Activated CD4-positive, alpha-beta T cell treated with anti-CD3 and anti-CD28 coated beads for 36 hours (primary cell): ENCODE data around the gene PCNX2. TPM values are rescaled to one million over a fixed set of nuclear protein-coding genes. Genes with fewer than 3 reads are reported as not detected.

ENCODE experiments used
- ATAC-seq: fragments of 200-7000 bp; cut with Tn5 transposase; one replicate; pipeline ENCODE4 v1.10.0; 2021; ENCODE audit warnings: mild to moderate bottlenecking, moderate library complexity
- CTCF ChIA-PET: fragments of 350-600 bp; sonication (Branson Sonifier 250); formaldehyde crosslinking; loops from one replicate; lab custom pipeline; 2021; ENCODE audit warnings: antibody characterized with exemption; lab: Charles Lee
- POLR2A ChIA-PET: fragments of 350-600 bp; sonication (Branson Sonifier 250); formaldehyde crosslinking; loops from one replicate; lab custom pipeline; 2021; ENCODE audit warnings: antibody characterized with exemption, inconsistent platforms; lab: Charles Lee
- DNase-seq: peaks from one replicate; pipeline ENCODE4 v3.0.0-alpha.2; 2020
- H3K27ac Mint-ChIP-seq: one replicate; pipeline ENCODE4 v1.8.0; 2021; ENCODE audit warnings: mixed read lengths
- H3K27me3 Mint-ChIP-seq: one replicate; pipeline ENCODE4 v1.8.0; 2021; ENCODE audit warnings: mixed read lengths
- H3K36me3 Mint-ChIP-seq: one replicate; pipeline ENCODE4 v1.8.0; 2021; ENCODE audit warnings: low read depth, mixed read lengths
- H3K4me1 Mint-ChIP-seq: one replicate; pipeline ENCODE4 v1.8.0; 2021; ENCODE audit warnings: mixed read lengths
- H3K4me3 Mint-ChIP-seq: one replicate; pipeline ENCODE4 v1.8.0; 2021; ENCODE audit warnings: mild to moderate bottlenecking, moderate library complexity, mixed read lengths
- H3K9me3 Mint-ChIP-seq: one replicate; pipeline ENCODE4 v1.8.0; 2021; ENCODE audit warnings: low read depth, mixed read lengths
- intact Hi-C, 2 experiments: fragments of 100-400 bp; cut with DNase I in 1 of 2; cut with micrococcal nuclease in 1 of 2; formaldehyde crosslinking; loops; one replicate each; pipeline versions ENCODE4 v1.14.2 to v1.15.1; 2022 to 2024; cut with DNase I, micrococcal nuclease
- total RNA-seq, 2 experiments: library from RNA; stranded (reverse); gene quantifications; one replicate each; pipeline ENCODE4 v1.2.3, GENCODE V29; 2021

The PCNX2 gene
- total RNA-seq, 2 experiments from 2014 or later, result 14.7 to 18.1 TPM

GRCh38 chr1:233042834-233043233 is 252.7 kb downstream of the PCNX2 start:
- H3K27ac Mint-ChIP-seq, result no peak overlapping the region

GRCh38 chr1:233040494-233040893 is 255.0 kb downstream of the PCNX2 start:
- no peaks in the 10 kb centered on the region for H3K9me3 Mint-ChIP-seq
- intact Hi-C loops, result no loop called here
- no peak overlapping the region for H3K27ac Mint-ChIP-seq
- POLR2A ChIA-PET, result no interaction called here
- no peak overlapping the region for H3K4me3 Mint-ChIP-seq
- no peaks in the 10 kb centered on the region for H3K4me1 Mint-ChIP-seq
- H3K27me3 Mint-ChIP-seq, result no peaks in the 10 kb centered on the region
- CTCF ChIA-PET, result no interaction called here
- ATAC-seq (no peak), DNase-seq (no peak)
- H3K36me3 Mint-ChIP-seq, result peaks cover 15% of the 10 kb centered on the region

More at GRCh38 chr1:233042834-233043233, 252.7 kb downstream of the PCNX2 start:
- ATAC-seq, result no peak
- DNase-seq, result no peak
- H3K27me3 Mint-ChIP-seq, result no peaks in the 10 kb centered on the region
- H3K4me1 Mint-ChIP-seq, result no peaks in the 10 kb centered on the region
- intact Hi-C loops, result no loop called here
- CTCF ChIA-PET, result no interaction called here
- POLR2A ChIA-PET, result no interaction called here
- H3K36me3 Mint-ChIP-seq, result peaks cover 16% of the 10 kb centered on the region
- no peaks in the 10 kb centered on the region for H3K9me3 Mint-ChIP-seq
- no peak overlapping the region for H3K4me3 Mint-ChIP-seq

GRCh38 chr1:233038581-233038980 is 256.9 kb downstream of the PCNX2 start:
- peaks cover 18% of the 10 kb centered on the region for H3K36me3 Mint-ChIP-seq
- H3K27me3 Mint-ChIP-seq, result no peaks in the 10 kb centered on the region
- CTCF ChIA-PET, result interaction anchor here (0.7 kb wide), 1 partner anchor 520 kb away, joined by 3 read pairs; no protein-coding TSS in a partner anchor
- POLR2A ChIA-PET, result no interaction called here
- no peak overlapping the region for H3K4me3 Mint-ChIP-seq
- DNase-seq, result no peak
- intact Hi-C loops, result no loop called here
- H3K9me3 Mint-ChIP-seq, result peaks cover 5% of the 10 kb centered on the region
- H3K27ac Mint-ChIP-seq, result no peak overlapping the region
- no peak for ATAC-seq
- H3K4me1 Mint-ChIP-seq, result no peaks in the 10 kb centered on the region

- ChIA-PET CTCF (no interaction called here), POLR2A (no interaction called here)
- Mint-ChIP-seq H3K27ac (no peak overlapping the region), H3K9me3 (peaks cover 5% of the 10 kb centered on the region), H3K4me1 (no peaks in the 10 kb centered on the region), H3K27me3 (no peaks in the 10 kb centered on the region), H3K4me3 (no peak overlapping the region), H3K36me3 (peaks cover 18% of the 10 kb centered on the region)
- ATAC-seq, result no peak
- no peak for DNase-seq
- intact Hi-C loops, result no loop called here
These were observed 257.7 kb downstream of the PCNX2 start for GRCh38 chr1:233037843-233038242.

GRCh38 chr1:233034836-233035235 is 260.7 kb downstream of the PCNX2 start:
- ATAC-seq (no peak), DNase-seq (no peak)
- Mint-ChIP-seq H3K9me3 (peaks cover 5% of the 10 kb centered on the region), H3K4me3 (no peak overlapping the region), H3K36me3 (peaks cover 11% of the 10 kb centered on the region), H3K27me3 (no peaks in the 10 kb centered on the region), H3K4me1 (no peaks in the 10 kb centered on the region), H3K27ac (no peak overlapping the region)
- intact Hi-C loops, result no loop called here
- ChIA-PET CTCF (no interaction called here), POLR2A (no interaction called here)

GRCh38 chr1:233033361-233033760 is 262.2 kb downstream of the PCNX2 start:
- H3K4me3 Mint-ChIP-seq, result no peak overlapping the region
- ATAC-seq (no peak), DNase-seq (no peak)
- POLR2A ChIA-PET, result no interaction called here
- no peak overlapping the region for H3K27ac Mint-ChIP-seq
- no peaks in the 10 kb centered on the region for H3K4me1 Mint-ChIP-seq
- intact Hi-C loops, result no loop called here
- peaks cover 11% of the 10 kb centered on the region for H3K36me3 Mint-ChIP-seq
- H3K27me3 Mint-ChIP-seq, result no peaks in the 10 kb centered on the region
- peaks cover 5% of the 10 kb centered on the region for H3K9me3 Mint-ChIP-seq
- CTCF ChIA-PET, result no interaction called here

- ATAC-seq, result no peak
- DNase-seq, result peak; percentile 5
- Mint-ChIP-seq H3K27me3 (no peaks in the 10 kb centered on the region), H3K9me3 (peaks cover 5% of the 10 kb centered on the region), H3K36me3 (peaks cover 11% of the 10 kb centered on the region), H3K4me1 (no peaks in the 10 kb centered on the region), H3K4me3 (no peak overlapping the region), H3K27ac (no peak overlapping the region)
- ChIA-PET POLR2A (no interaction called here), CTCF (no interaction called here)
- intact Hi-C loops, result no loop called here
These were observed 262.6 kb downstream of the PCNX2 start for GRCh38 chr1:233032916-233033315.

GRCh38 chr1:233031521-233031920 is 264.0 kb downstream of the PCNX2 start:
- no peak for DNase-seq
- intact Hi-C loops, result no loop called here
- no peaks in the 10 kb centered on the region for H3K4me1 Mint-ChIP-seq
- no peaks in the 10 kb centered on the region for H3K27me3 Mint-ChIP-seq
- peaks cover 10% of the 10 kb centered on the region for H3K36me3 Mint-ChIP-seq
- H3K27ac Mint-ChIP-seq, result no peak overlapping the region
- no peak for ATAC-seq
- ChIA-PET POLR2A (no interaction called here), CTCF (no interaction called here)
- H3K9me3 Mint-ChIP-seq, result peaks cover 5% of the 10 kb centered on the region
- no peak overlapping the region for H3K4me3 Mint-ChIP-seq

GRCh38 chr1:233027046-233027445 is 268.5 kb downstream of the PCNX2 start:
- ChIA-PET POLR2A (no interaction called here), CTCF (no interaction called here)
- Mint-ChIP-seq H3K4me1 (no peaks in the 10 kb centered on the region), H3K36me3 (peaks cover 3% of the 10 kb centered on the region), H3K27ac (no peak overlapping the region), H3K9me3 (no peaks in the 10 kb centered on the region), H3K4me3 (no peak overlapping the region), H3K27me3 (no peaks in the 10 kb centered on the region)
- intact Hi-C loops, result loop anchor here (5.0 to 10.0 kb wide), 3 partner anchors 390 to 1162 kb away; partner anchors contain the start of gene SIPA1L2 (in 1 of the 2)
- no peak for DNase-seq
- no peak for ATAC-seq

- no peak overlapping the region for H3K27ac Mint-ChIP-seq
- H3K4me1 Mint-ChIP-seq, result no peaks in the 10 kb centered on the region
- ATAC-seq, result no peak
- ChIA-PET POLR2A (no interaction called here), CTCF (interaction anchor here (0.7 to 1.2 kb wide), 4 partner anchors 10 to 398 kb away, joined by 3 to 5 read pairs (median 4); no protein-coding TSS in a partner anchor)
- no peak for DNase-seq
- intact Hi-C loops, result loop anchor here (5.0 to 10.0 kb wide), 3 partner anchors 388 to 1161 kb away; partner anchors contain the start of gene SIPA1L2 (in 1 of the 2)
- no peak overlapping the region for H3K4me3 Mint-ChIP-seq
- H3K27me3 Mint-ChIP-seq, result no peaks in the 10 kb centered on the region
- H3K36me3 Mint-ChIP-seq, result peaks cover 3% of the 10 kb centered on the region
- no peaks in the 10 kb centered on the region for H3K9me3 Mint-ChIP-seq
These were observed 270.0 kb downstream of the PCNX2 start for GRCh38 chr1:233025567-233025966.

GRCh38 chr1:233025157-233025556 is 270.4 kb downstream of the PCNX2 start:
- H3K4me3 Mint-ChIP-seq, result no peak overlapping the region
- H3K9me3 Mint-ChIP-seq, result no peaks in the 10 kb centered on the region
- ChIA-PET POLR2A (no interaction called here), CTCF (interaction anchor here (0.7 to 1.2 kb wide), 4 partner anchors 9 to 398 kb away, joined by 3 to 5 read pairs (median 4); no protein-coding TSS in a partner anchor)
- H3K4me1 Mint-ChIP-seq, result no peaks in the 10 kb centered on the region
- intact Hi-C loops, result loop anchor here (5.0 to 10.0 kb wide), 3 partner anchors 388 to 1160 kb away; partner anchors contain the start of gene SIPA1L2 (in 1 of the 2)
- H3K27me3 Mint-ChIP-seq, result no peaks in the 10 kb centered on the region
- no peak for ATAC-seq
- no peak overlapping the region for H3K27ac Mint-ChIP-seq
- peak; percentile 34 for DNase-seq
- peaks cover 3% of the 10 kb centered on the region for H3K36me3 Mint-ChIP-seq

- intact Hi-C loops, result loop anchor here (10.0 kb wide), 2 partner anchors 389 to 1159 kb away; partner anchors contain the start of gene SIPA1L2 (in 1 of the 2)
- CTCF ChIA-PET, result interaction anchor here (0.6 to 1.3 kb wide), 3 partner anchors 52 to 650 kb away, joined by 3 to 5 read pairs (median 3); no protein-coding TSS in a partner anchor
These were observed 271.3 kb downstream of the PCNX2 start for GRCh38 chr1:233024199-233024598.

More at GRCh38 chr1:233024199-233024598, 271.3 kb downstream of the PCNX2 start:
- Mint-ChIP-seq H3K36me3 (peaks cover 8% of the 10 kb centered on the region), H3K4me1 (no peaks in the 10 kb centered on the region), H3K9me3 (no peaks in the 10 kb centered on the region), H3K4me3 (no peak overlapping the region), H3K27ac (no peak overlapping the region), H3K27me3 (no peaks in the 10 kb centered on the region)
- DNase-seq (no peak), ATAC-seq (no peak)
- POLR2A ChIA-PET, result no interaction called here
